ENCODE data around the gene CAND2. TPM values are rescaled to one million over a fixed set of nuclear protein-coding genes. Genes with fewer than 3 reads are reported as not detected.

Gene CAND2
- total RNA-seq, 1 experiment from 2014 or later: 8.2 TPM

- TF ChIP-seq EZH2 (IDR thresholded peaks at IDR 0.05; ENCODE audit: borderline replicate concordance, low read depth, low read length, poor library complexity, severe bottlenecking) (no peak), CTCF (conservative IDR thresholded peaks at IDR 0.05; ENCODE audit: low read depth, low read length) (no peak)
- CTCF ChIA-PET: no interaction called here
Observed at GRCh38 chr3:12755754-12756153, 40.7 kb upstream of the CAND2 start.

GRCh38 chr3:12756175-12756574 is 40.3 kb upstream of the CAND2 start:
- Histone ChIP-seq H3K4me3 (ENCODE audit: low read depth, low read length, poor library complexity, severe bottlenecking) (no peak overlapping the region), H3K36me3 (ENCODE audit: insufficient read depth, low read length, poor library complexity, severe bottlenecking) (no peaks in the 10 kb centered on the region), H3K27ac (ENCODE audit: low read depth, low read length, poor library complexity, severe bottlenecking) (no peak overlapping the region), H3K27me3 (replicated peaks; ENCODE audit: insufficient read depth, low read depth, low read length, poor library complexity) (no peaks in the 10 kb centered on the region), H3K9me3 (ENCODE audit: low read depth, low read length, poor library complexity, severe bottlenecking) (no peaks in the 10 kb centered on the region), H3K4me1 (ENCODE audit: insufficient read depth, low read length, poor library complexity, severe bottlenecking) (peaks cover 8% of the 10 kb centered on the region)
- ChIA-PET CTCF (no interaction called here), POLR2A (ENCODE audit: low non-redundant PET) (no interaction called here)
- no TSS peak for BruUV-seq (replicated peaks)
- intact Hi-C loops (cut with micrococcal nuclease; ENCODE audit: unreplicated experiment): no loop called here
- TF ChIP-seq EZH2 (IDR thresholded peaks at IDR 0.05; ENCODE audit: borderline replicate concordance, low read depth, low read length, poor library complexity, severe bottlenecking) (no peak), CTCF (conservative IDR thresholded peaks at IDR 0.05; ENCODE audit: low read depth, low read length) (no peak)
- DNase-seq (ENCODE audit: low spot score): no peak

More at GRCh38 chr3:12755754-12756153, 40.7 kb upstream of the CAND2 start:
- Histone ChIP-seq H3K27ac (ENCODE audit: low read depth, low read length, poor library complexity, severe bottlenecking) (no peak overlapping the region), H3K27me3 (replicated peaks; ENCODE audit: insufficient read depth, low read depth, low read length, poor library complexity) (no peaks in the 10 kb centered on the region), H3K9me3 (ENCODE audit: low read depth, low read length, poor library complexity, severe bottlenecking) (no peaks in the 10 kb centered on the region), H3K36me3 (ENCODE audit: insufficient read depth, low read length, poor library complexity, severe bottlenecking) (no peaks in the 10 kb centered on the region), H3K4me1 (ENCODE audit: insufficient read depth, low read length, poor library complexity, severe bottlenecking) (peaks cover 8% of the 10 kb centered on the region), H3K4me3 (ENCODE audit: low read depth, low read length, poor library complexity, severe bottlenecking) (no peak overlapping the region)
- intact Hi-C loops (cut with micrococcal nuclease; ENCODE audit: unreplicated experiment): no loop called here
- DNase-seq (ENCODE audit: low spot score): no peak
- BruUV-seq (replicated peaks): no TSS peak
- POLR2A ChIA-PET (ENCODE audit: low non-redundant PET): no interaction called here

GRCh38 chr3:12756635-12757034 is 39.8 kb upstream of the CAND2 start:
- intact Hi-C loops (cut with micrococcal nuclease; ENCODE audit: unreplicated experiment): no loop called here
- Histone ChIP-seq H3K9me3 (ENCODE audit: low read depth, low read length, poor library complexity, severe bottlenecking) (no peaks in the 10 kb centered on the region), H3K27ac (ENCODE audit: low read depth, low read length, poor library complexity, severe bottlenecking) (no peak overlapping the region), H3K36me3 (ENCODE audit: insufficient read depth, low read length, poor library complexity, severe bottlenecking) (no peaks in the 10 kb centered on the region), H3K27me3 (replicated peaks; ENCODE audit: insufficient read depth, low read depth, low read length, poor library complexity) (no peaks in the 10 kb centered on the region), H3K4me1 (ENCODE audit: insufficient read depth, low read length, poor library complexity, severe bottlenecking) (peaks cover 8% of the 10 kb centered on the region), H3K4me3 (ENCODE audit: low read depth, low read length, poor library complexity, severe bottlenecking) (no peak overlapping the region)
- no peak for TF ChIP-seq EZH2 (IDR thresholded peaks at IDR 0.05; ENCODE audit: borderline replicate concordance, low read depth, low read length, poor library complexity, severe bottlenecking)
- no peak for TF ChIP-seq CTCF (conservative IDR thresholded peaks at IDR 0.05; ENCODE audit: low read depth, low read length)
- BruUV-seq (replicated peaks): no TSS peak
- POLR2A ChIA-PET (ENCODE audit: low non-redundant PET): no interaction called here
- no peak for DNase-seq (ENCODE audit: low spot score)
- CTCF ChIA-PET: no interaction called here
